HG03280 (cell line): Measurements from ENCODE around the gene CCR5AS.
"Not testable (repeated sequence)": the region's sequence is repeated elsewhere in the genome, so short reads cannot be mapped to it uniquely, and the experiment has no call there.

Experiments
- ATAC-seq: cut with Tn5 transposase; IDR thresholded peaks from one replicate; pipeline ENCODE4 v1.9.1; 2021; ENCODE audit warnings: mild to moderate bottlenecking, moderate library complexity; ENCODE audit not compliant: unreplicated experiment

CCR5AS gene

GRCh38 chr3:46406443-46406787 is 451 bp downstream of the CCR5AS start:
- no peak for ATAC-seq

DNA sequence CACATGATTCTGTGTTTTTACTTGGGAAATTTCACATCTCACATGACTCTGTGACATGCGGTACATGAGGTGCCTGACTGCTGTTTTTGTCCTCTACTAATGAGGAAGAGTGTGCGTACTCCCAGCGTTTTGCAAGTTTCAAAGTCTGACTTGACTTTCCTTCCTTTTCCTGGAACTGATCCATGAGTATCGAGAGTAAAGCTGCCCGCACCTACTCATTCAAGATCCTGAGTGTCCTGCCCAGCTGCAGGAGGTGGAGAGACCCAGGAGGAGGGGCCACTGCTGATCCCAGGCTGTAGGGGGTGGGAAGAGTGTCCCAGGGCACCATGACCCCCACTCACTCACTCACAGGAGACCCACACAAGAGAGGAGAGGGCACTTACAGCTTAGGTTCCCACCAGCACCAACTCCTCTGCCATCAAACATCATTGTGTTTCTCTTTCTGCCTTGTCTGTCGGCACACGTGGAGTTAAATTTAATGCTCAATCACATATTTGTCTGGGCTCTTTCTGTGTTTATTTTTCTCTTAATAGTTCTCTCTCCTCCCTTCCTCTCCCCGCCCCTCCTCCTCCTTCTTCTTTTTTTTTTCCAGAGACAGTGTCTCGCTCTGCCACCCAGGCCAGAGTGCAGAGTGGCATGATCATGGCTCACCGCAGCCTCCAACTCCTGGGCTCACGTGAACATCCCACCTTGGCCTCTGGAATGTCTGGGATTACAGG is 1.4 kb downstream of the CCR5AS start:
- ATAC-seq = no peak

DNA sequence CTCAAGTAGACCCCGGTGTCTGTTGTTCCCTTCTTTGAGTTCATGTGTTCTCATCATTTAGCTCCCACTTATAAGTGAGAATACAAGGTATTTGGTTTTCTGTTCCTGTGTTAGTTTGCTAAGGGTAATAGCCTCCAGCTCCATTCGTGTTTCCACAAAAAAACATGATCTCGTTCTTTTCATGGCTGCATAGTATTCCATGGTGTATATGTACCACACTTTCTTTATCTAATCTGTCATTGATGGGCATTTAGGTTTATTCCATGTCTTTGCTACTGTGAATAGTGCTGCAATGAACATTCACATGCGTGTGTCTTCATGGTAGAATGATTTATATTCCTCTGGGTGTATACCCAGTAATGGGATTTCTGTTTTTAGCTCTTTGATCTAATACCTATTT is 4.0 kb downstream of the CCR5AS start:
- not testable (repeated sequence) for ATAC-seq

- ATAC-seq = no peak
Observed at GRCh38 chr3:46401579-46401978, 5.3 kb downstream of the CCR5AS start.

DNA sequence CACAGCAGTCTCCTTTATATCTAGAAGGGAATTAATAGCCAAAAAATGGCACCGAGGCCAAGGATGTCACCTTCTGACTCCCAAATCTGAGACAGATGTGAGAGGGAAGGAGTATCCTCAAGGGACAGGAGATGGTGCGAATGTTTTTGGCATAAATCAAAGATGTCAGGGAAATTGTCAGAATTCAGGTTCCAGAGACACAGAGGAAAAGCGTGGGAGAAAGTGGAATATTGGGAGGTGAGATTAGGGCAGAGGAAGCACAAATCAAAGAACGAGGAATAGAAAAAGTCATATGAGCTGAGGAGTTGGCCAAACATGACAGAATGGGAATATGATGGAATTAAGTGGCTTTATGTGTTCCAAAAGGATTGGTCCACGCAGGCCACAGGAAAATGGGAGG is 6.0 kb downstream of the CCR5AS start:
- ATAC-seq = no peak

DNA sequence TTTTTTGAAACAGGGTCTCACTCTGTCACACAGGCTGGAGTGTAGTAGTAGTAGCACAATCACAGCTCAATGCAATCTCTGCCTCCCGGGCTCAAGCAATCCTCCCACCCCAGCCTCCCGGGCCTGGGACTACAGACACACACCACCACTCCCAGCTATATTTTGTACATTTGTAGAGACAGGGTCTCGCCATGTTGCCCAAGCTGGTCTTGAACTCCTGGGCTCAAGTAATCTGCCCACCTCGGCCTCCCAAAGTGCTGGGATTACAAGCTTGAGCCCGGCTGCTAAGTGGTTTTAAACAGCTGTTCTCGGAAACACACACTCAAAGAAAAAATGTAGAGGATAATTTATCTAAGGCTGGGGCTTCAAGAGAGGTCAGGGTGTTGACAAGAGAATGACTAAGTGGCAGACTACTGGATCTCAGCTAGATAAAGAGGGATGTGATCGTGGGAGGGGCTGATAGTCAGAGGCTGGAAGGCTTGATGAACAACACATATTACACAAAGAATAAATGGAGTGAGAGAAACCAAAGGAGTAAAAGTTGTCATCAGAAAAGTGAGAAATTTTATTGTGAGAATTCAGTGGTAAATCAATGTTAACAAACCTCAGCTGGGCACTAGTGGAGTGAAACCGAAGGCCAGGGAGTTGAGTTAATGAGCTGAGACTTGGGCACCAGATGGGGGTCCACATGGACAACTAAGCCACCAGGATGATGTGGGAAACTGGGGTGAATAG is 6.7 kb downstream of the CCR5AS start:
- ATAC-seq = no peak

GRCh38 chr3:46399557-46399956 is 7.3 kb downstream of the CCR5AS start:
- no peak for ATAC-seq

DNA sequence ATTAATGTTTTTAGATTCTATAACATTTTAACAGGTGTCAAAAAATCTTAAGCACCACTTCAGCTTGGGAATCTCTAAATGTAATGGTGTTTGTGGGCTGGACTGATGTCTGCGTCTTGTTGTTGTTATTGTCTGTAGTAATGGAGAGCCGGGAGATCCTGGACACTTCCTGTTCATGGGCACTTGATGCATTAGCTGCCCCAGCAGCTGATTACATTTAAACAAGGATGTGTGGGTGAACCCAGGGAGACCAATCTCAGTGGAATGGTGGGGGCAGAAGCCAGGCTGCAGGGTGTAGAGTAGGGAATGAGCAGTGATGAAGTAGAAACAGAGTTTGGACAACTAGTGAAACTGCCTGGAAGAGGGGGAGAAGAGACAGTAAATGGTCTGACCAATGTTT is 7.8 kb downstream of the CCR5AS start:
- no peak for ATAC-seq

DNA sequence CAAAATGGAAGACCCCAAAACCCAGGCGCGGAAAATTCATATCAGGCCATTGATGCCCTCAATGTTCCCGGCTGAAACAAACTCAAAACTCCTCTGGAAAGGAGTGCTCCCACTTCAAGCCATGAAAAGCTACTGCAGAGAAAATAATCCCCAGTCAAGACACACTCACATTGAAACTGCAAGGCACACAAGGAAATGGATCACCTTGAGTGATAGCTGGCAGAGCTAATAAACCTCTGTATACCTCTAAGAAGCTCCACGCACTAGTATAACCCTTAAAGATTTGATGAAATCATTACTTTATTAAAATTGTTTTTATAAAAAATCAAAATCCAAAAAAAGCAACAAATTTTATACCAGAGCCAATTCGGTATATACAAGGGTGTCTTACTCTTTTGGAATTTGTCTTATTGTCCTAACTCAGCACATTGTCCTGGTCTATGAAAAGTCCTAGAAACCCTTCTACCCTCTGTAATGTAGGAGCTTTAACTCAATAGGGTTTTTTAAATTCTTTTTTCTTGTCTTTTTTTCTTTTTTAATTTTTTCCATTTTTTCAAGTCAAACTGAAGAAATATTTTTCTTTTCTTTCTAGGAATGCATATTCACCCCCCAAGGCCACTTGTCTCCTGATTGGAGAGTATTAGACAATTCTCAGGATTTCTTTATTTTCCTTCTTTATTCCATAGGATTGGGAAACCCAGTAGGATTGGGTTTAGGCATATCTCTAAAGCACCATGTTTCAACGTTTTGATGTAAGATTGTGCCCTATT is 8.5 kb downstream of the CCR5AS start:
- no peak for ATAC-seq

GRCh38 chr3:46397111-46397510 is 9.8 kb downstream of the CCR5AS start:
- ATAC-seq = no peak

- ATAC-seq = no peak
Observed at GRCh38 chr3:46395766-46396530, 10.9 kb downstream of the CCR5AS start.

GRCh38 chr3:46395210-46395661 is 11.6 kb downstream of the CCR5AS start:
- ATAC-seq = no peak

DNA sequence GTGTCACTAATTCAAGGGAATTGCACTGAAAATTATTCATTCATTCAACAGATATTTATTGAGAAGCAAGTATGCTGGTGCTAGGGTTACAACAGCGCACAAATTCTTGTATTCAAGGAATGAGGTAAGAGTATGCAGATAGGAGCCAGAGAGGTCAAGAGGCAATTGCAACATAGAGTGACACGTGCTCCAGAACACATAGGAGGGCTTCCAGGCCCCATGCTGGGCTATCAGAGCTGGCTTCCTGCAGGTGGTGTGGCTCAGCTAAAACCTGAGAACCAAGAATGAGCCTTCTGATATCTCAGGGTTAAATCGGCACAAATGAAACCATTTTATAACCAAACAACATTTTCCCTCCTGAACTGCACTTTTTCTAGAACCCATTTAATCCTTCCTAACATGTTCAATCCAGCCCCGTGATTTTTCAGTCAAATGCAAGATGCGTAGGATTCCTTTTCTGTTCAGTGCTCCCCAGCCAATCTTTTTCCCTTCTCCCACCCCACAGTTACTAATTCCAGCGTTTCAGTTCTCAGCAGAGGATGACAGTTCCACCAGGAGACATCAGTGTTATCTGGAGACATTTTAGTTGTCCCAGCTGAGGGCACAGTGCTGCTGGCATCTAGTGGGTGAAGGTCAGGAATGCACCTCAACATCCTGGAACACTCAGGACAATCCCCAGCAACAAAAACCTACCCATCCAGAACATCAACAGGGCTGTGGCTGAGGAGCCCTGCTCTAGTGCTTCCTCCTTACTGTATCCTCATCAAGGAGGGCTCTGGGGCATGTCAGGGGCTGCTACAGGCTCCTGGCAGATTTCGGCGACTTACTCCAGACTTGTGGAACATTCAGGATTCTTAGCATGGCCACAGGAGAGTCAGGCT is 13.1 kb downstream of the CCR5AS start:
- ATAC-seq = no peak

GRCh38 chr3:46393011-46393410 is 13.9 kb downstream of the CCR5AS start:
- no peak for ATAC-seq

DNA sequence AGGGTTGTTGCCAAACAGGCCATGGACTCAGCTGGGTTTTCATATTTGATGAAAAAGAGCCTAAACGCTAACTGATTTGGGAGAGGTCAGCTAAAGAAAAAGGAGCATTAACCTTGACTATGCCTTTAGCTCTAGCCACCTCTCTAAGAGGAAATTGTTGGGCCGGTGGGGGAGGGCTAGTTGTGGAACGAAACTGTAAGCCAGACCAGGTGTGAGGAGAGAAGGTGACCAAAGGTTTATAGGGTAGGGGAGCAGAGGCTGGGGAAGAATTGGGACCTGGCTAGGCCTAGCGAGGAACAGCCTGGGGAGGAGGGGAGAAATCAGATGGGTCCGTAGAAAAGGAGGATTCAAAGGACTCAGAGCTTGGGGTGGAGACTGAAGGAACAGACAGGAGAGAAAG is 15.3 kb downstream of the CCR5AS start:
- ATAC-seq = not testable (repeated sequence)

DNA sequence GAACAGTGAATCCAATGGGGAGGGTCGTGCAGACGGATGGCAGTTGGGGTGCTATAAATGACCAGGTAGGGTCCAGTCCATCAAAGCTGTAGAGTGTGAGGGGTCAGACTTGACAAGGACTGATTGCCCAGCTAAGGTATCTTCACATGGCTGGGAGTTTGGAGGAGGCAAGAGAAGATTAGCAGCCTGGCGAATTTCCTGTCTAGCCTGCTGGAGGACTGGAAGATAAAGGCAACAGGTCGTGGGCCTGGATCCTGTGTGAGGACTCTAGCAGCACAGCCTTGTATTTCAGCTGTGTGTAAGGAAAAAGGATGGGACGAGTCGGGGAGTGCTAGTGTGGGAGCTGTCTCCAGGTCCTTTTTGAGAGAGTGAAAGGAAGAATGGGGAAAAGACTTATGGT is 17.6 kb downstream of the CCR5AS start:
- ATAC-seq = no peak

DNA sequence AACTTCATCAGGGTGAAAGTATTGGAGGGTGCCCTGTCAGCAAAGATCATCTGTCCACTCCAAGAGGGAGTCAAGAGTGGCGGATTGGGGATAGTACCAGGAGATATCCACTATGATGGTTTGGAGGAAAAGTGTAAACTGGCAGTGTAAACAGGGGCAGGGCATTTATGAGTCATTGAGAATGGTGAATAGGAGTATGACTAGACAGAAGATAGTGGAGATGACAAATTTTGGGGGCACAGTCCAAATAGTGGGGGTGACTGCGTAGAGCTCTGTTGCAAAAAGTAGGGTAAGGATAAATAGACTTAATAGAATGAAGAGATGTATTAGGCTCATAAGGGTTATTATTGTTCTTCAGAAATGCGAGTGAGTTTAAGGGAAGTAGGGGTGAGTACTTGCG is 18.0 kb downstream of the CCR5AS start:
- not testable (repeated sequence) for ATAC-seq

DNA sequence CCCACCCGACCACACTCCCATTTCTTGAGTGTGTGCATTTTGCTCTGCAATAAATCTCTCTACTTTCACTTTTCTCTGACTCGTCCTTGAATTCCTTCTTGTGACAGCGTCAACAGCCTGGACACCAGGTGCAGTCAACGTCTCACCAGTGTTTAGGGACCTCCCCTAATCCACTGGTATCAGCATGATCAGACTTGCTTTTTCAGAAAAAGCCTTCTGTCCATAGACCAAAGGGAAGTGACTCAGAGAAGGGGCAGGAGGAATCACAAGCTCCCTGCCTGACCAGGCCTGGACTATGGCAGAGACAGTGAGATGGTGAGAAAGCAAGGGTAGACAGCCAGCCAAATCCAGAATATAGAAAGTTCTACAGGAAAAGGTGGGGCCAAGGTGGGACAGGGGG is 20.7 kb downstream of the CCR5AS start:
- no peak for ATAC-seq

DNA sequence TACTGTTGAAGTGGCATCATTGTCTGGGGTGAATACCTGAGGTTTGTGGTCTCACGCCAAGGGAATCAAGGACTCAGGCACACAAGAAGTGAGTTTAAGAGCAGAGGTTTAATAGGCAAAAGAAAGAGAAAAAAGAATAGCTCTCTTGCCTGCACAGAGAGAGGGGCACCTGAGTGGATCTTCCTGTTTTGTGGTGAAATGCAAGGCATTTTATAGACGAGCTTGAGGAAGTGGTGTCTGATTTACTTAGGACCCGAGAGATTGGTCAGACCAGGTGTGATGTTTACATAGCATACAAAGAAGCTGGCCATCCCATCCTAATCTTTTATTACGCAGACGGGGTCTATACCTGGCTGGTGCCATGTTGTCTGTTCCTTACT is 22.9 kb downstream of the CCR5AS start:
- no peak for ATAC-seq
